OCI-LY7 (cell line): ENCODE measurements around the gene KIF7.

ENCODE experiments used
- EZH2phosphoT487 ChIP-seq: fragments of 200-600 bp; sonication (generic); IDR thresholded peaks from 2 replicates; pipeline ENCODE4 v1.6.1; 2018; ENCODE audit warnings: low read depth, borderline replicate concordance, mild to moderate bottlenecking, mixed run types, antibody characterized with exemption, low read length, moderate library complexity, mixed read lengths
- TF ChIP-seq, protein P1 (sequence below): fragments of 200-600 bp; sonication (generic); conservative IDR thresholded peaks from 2 replicates; pipeline ENCODE4 v1.5.1; 2014; ENCODE audit warnings: mild to moderate bottlenecking, antibody characterized with exemption, low read length, moderate library complexity, mixed read lengths

DNA sequence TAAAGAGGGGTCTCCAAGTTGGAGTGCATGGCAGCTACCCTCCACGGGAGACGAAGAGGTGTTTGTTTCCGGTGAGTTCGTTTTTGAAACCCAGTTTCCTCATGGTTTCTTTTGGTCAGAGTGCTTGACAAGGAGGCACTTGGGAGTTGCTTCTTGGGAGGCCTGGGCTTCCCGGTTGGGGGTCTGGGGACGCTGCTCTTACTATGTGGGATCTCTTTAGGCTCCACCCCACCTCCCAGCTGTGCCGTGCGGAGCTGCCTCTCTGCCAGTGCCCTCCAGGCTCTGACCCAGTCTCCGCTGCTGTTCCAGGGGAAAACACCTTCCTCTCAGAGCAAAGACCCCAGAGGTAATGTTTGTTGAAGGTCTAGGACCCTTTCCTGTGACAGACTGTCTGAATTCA lies 29.6 kb downstream of the KIF7 start:
- TF ChIP-seq, protein P1, sequence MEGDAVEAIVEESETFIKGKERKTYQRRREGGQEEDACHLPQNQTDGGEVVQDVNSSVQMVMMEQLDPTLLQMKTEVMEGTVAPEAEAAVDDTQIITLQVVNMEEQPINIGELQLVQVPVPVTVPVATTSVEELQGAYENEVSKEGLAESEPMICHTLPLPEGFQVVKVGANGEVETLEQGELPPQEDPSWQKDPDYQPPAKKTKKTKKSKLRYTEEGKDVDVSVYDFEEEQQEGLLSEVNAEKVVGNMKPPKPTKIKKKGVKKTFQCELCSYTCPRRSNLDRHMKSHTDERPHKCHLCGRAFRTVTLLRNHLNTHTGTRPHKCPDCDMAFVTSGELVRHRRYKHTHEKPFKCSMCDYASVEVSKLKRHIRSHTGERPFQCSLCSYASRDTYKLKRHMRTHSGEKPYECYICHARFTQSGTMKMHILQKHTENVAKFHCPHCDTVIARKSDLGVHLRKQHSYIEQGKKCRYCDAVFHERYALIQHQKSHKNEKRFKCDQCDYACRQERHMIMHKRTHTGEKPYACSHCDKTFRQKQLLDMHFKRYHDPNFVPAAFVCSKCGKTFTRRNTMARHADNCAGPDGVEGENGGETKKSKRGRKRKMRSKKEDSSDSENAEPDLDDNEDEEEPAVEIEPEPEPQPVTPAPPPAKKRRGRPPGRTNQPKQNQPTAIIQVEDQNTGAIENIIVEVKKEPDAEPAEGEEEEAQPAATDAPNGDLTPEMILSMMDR: no peak
- no peak for TF ChIP-seq EZH2phosphoT487
